Skeletal muscle satellite cell (primary cell): ENCODE data around the gene OXER1.

ENCODE experiments used
- H3K27me3 ChIP-seq: 2 replicates; pipeline ENCODE4 v1.7.0; 2013; ENCODE audit warnings: low read length; ENCODE audit not compliant: control insufficient read depth, insufficient read depth
- H3K36me3 ChIP-seq: 2 replicates; pipeline ENCODE4 v1.7.0; 2013; ENCODE audit warnings: mild to moderate bottlenecking, control low read depth, low read length; ENCODE audit not compliant: insufficient read depth
- H3K4me1 ChIP-seq: 2 replicates; pipeline ENCODE4 v1.7.0; 2013; ENCODE audit warnings: low read length; ENCODE audit not compliant: control insufficient read depth, insufficient read depth
- H3K4me2 ChIP-seq: 2 replicates; pipeline ENCODE4 v1.7.0; 2013; ENCODE audit warnings: mild to moderate bottlenecking, low read length
- H3K4me3 ChIP-seq: 2 replicates; pipeline ENCODE4 v1.7.0; 2013; ENCODE audit warnings: low read length
- H3K9ac ChIP-seq: 2 replicates; pipeline ENCODE4 v1.7.0; 2013; ENCODE audit warnings: mild to moderate bottlenecking, low read depth, low read length, moderate library complexity
- H3K9me3 ChIP-seq: replicated peaks from 2 replicates; pipeline ENCODE4 v1.7.0; 2013; ENCODE audit warnings: mild to moderate bottlenecking, control low read depth, low read length

OXER1 gene

DNA sequence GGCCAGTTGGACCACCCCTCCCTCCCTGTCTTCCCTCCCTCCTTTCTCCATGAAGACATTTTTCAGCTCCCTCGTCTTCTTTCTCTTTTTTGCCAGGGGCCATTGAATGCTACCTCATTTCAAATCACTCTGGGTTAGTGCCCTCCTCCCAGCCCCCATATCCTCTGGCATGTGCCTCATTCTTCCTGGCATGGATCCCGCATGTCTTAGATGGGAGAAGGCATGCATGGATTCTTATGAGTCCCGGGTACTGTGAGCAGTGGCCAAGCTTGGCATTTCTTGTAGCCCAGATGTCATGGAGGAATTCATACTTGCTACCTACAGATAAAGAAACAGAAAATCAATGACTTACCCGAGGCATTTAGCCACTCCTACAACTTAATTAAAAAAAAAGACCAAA is 37.4 kb upstream of the OXER1 start:
- Histone ChIP-seq H3K27me3 (peaks cover 18% of the 10 kb centered on the region), H3K4me2 (no peak overlapping the region), H3K9me3 (no peaks in the 10 kb centered on the region), H3K4me3 (no peak overlapping the region), H3K36me3 (no peaks in the 10 kb centered on the region), H3K4me1 (no peaks in the 10 kb centered on the region), H3K9ac (no peak overlapping the region)

DNA sequence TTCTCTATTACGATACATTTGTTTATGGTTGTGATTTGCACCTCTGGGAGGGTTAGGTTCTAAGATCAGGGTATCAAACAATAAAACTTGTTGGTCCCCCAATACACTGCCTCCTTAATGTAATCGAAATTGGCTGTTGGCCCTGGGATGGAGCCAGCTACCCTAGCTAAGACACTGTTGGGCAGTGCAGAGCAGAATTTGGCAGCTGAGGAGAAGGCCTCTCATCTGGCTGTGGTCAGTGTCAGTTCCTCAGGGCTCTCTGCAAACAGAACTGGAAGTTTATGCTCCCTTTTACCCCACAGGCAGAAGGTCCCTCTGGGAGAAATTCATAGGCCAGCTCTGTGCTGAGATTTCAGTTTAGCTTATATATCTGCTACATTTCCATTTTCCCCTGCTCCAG is 37.0 kb upstream of the OXER1 start:
- Histone ChIP-seq H3K4me3 (no peak overlapping the region), H3K4me1 (peaks cover 3% of the 10 kb centered on the region), H3K9ac (no peak overlapping the region), H3K27me3 (peaks cover 18% of the 10 kb centered on the region), H3K36me3 (no peaks in the 10 kb centered on the region), H3K4me2 (no peak overlapping the region), H3K9me3 (no peaks in the 10 kb centered on the region)

DNA sequence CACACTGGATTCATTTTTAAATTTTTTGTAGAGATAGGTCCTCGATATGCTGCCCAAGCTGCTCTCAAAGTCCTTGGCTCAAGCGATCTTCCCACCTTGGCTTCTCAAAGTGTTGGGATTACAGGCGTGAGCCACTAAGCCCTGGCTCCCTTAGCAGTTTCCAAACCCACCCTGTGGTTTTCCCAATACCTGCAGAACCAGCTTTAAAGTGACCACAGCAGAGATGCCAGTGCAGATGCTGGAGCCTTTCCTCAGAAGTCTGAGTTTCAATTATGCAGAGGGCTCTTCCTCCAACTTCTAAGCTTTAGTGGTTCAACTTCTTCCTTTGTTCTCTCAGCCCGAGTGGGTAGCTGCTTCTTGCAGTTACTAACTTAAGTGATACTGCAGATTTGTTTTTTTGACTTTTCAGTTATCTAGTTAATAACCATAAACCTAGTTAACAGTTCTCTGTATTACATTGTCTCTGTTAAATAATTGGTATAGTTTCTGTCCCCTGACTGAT is 36.6 kb upstream of the OXER1 start:
- H3K4me3 ChIP-seq = no peak overlapping the region
- no peak overlapping the region for H3K9ac ChIP-seq
- H3K4me1 ChIP-seq = peaks cover 6% of the 10 kb centered on the region
- H3K36me3 ChIP-seq = no peaks in the 10 kb centered on the region
- H3K27me3 ChIP-seq = peaks cover 18% of the 10 kb centered on the region
- no peaks in the 10 kb centered on the region for H3K9me3 ChIP-seq
- no peak overlapping the region for H3K4me2 ChIP-seq

DNA sequence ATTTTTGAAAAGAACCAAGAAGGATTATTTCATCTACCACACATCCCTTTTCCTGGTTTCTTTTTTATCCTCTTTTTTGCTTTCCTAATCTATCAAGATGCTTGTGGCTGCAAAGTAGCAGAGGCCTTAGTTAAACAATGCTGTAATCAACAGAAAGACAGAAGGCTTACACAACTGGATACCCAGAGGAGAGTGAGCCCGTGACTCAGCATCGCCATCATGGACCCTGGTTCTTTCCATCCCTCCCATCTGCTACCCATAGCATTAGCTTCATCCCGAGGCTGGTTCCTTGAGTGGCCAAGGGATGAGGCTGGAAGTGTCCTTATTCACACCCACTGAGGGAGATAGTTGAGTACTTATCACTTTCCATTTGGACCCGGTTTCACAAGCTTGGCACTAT is 35.9 kb upstream of the OXER1 start:
- H3K4me1 ChIP-seq = peaks cover 6% of the 10 kb centered on the region
- H3K9me3 ChIP-seq = no peaks in the 10 kb centered on the region
- H3K27me3 ChIP-seq = peaks cover 18% of the 10 kb centered on the region

DNA sequence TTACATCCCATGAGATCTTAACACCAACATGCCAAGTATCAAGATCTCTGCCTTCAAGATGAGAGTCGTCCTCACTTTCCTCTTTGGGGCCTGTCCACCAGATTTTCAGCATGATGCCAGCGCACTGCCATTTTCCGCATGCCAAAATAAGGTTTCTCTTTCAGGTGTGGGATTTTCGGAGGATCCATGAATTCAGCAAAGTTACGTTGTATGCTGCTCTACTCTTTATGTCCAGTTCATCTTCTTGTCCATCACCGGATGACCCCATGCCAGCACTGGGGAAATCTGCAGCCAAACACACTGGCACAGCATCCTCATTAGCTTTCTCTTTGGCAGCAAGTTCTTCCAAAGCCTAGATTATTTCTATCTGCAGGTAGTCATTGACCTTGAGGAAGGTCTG is 33.3 kb upstream of the OXER1 start:
- no peaks in the 10 kb centered on the region for H3K36me3 ChIP-seq
- H3K9me3 ChIP-seq = no peaks in the 10 kb centered on the region
- H3K4me1 ChIP-seq = peaks cover 6% of the 10 kb centered on the region
- H3K4me3 ChIP-seq = no peak overlapping the region
- no peak overlapping the region for H3K9ac ChIP-seq
- peaks cover 22% of the 10 kb centered on the region for H3K27me3 ChIP-seq
- no peak overlapping the region for H3K4me2 ChIP-seq

More for the DNA sequence above, 35.9 kb upstream of the OXER1 start:
- Histone ChIP-seq H3K4me2 (no peak overlapping the region), H3K9ac (no peak overlapping the region), H3K36me3 (no peaks in the 10 kb centered on the region), H3K4me3 (no peak overlapping the region)

DNA sequence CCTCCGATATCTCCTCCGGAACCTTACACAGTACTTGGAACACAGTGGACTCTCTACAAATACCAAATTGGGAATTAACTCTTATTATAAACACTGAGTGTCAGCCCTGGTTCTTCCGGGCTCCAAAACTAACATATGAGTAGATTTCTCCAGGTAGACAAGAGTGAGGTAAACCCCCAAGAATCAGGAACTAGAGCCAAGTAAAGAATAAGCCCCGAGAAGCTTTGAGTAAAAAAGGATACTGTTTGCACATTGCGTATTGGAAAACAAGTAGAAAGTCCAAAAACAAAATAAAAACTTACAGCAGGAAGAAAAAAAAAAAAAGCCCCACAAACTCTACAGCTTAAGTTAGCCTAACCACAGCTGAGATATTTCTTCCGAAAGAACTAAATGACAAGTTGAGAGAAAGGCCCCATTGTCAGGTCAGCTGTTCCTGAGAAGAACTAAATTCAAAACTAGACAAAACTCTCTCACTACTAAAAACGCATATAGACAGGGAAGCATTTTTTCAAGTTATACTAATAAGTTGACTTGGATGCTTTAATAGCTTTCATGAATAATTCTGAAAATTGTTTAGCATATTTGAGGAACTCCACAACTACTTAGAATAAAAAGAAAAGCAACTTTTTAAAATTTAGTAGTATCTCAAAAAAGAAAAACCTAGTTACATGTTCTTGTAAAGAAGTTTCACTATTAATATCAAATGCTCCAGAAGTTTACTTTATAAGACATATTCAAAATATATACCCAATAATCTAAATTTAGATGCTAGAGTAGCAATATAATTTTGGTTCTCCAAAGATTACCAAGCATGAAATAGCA is 32.7 kb upstream of the OXER1 start:
- Histone ChIP-seq H3K27me3 (peaks cover 24% of the 10 kb centered on the region), H3K4me3 (no peak overlapping the region), H3K4me1 (peaks cover 6% of the 10 kb centered on the region), H3K36me3 (no peaks in the 10 kb centered on the region), H3K4me2 (no peak overlapping the region), H3K9ac (no peak overlapping the region), H3K9me3 (no peaks in the 10 kb centered on the region)

DNA sequence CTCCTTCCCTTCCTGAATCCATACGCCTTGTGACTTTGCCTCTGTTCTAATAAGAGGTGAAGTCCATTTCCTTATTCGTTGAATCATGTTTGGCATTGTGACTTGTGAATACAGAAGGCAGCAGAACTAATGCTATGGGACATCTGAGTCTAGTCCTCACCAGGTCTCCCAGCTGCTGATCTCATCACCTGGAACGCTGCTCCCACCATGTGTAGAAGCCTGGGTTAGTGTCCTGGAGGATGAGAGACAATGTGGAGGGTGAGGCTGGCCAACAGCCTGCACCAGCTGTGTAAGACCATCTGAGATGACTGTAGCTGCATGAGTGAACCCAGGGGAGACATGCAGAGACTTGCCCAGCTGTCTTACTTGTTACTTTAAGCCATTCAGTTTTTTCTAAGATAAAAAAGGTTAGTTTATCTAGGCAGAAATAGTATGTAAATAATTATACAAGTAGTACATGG is 31.9 kb upstream of the OXER1 start:
- no peak overlapping the region for H3K4me2 ChIP-seq
- no peaks in the 10 kb centered on the region for H3K36me3 ChIP-seq
- no peak overlapping the region for H3K4me3 ChIP-seq
- no peak overlapping the region for H3K9ac ChIP-seq
- H3K9me3 ChIP-seq = no peaks in the 10 kb centered on the region
- H3K4me1 ChIP-seq = peaks cover 6% of the 10 kb centered on the region
- peaks cover 31% of the 10 kb centered on the region for H3K27me3 ChIP-seq

DNA sequence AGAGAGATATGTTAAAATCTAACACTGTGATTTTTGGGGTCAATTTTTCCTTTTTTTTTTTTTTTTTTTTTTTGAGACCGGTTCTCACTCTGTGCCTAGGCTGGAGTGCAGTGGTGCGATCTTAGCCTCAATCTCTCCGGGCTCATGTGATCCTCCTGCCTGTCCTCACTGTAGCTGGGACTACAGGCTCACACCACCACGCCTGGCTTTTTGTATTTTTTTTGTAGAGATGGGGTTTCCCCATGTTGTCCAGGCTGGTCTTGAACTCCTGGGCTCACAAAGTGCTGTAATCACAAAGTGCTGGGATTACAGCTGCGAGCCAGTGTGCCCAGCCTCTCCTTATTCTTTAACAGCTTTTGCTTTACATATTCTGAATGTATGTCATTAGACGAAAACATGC is 31.3 kb upstream of the OXER1 start:
- Histone ChIP-seq H3K36me3 (no peaks in the 10 kb centered on the region), H3K9ac (no peak overlapping the region), H3K4me1 (peaks cover 6% of the 10 kb centered on the region), H3K4me3 (no peak overlapping the region), H3K4me2 (no peak overlapping the region), H3K9me3 (no peaks in the 10 kb centered on the region), H3K27me3 (peaks cover 31% of the 10 kb centered on the region)

DNA sequence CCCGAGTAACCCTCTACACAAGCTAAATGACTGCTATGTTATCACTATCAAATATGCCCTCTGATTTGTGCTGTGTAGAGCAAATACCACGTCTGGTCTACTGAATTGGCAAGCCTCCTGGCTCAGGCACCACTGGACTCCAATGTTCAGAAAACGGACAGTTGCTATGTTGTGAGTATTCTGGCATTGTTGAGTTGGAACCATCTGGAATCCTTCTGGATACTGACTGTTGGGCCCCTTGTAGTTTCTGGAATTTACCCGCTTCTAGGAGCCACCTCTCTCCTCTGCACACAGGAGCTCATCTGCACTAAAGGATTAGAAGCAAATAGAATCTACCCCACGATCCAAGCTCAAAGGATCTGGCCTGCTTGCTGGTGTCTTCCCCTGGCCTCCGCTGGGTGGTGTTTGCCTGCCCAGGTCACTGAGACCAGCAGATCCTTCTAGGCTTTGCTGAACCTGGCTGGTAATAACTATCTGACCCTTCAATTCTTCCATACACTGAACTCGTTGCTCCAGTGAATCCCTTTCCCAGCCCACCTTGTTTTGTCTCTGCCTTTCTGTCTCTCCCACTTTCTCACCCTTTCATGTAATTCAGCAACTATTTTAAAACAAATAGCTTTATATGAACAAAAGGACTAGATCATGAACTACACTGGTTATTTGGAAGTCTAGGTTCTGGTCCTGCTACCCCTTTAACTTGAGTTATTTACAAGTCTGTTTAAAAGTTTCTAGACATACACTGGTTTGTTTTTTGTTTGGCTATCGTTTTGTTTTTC is 30.5 kb upstream of the OXER1 start:
- Histone ChIP-seq H3K4me2 (no peak overlapping the region), H3K4me3 (no peak overlapping the region), H3K36me3 (no peaks in the 10 kb centered on the region), H3K9ac (no peak overlapping the region), H3K9me3 (no peaks in the 10 kb centered on the region), H3K27me3 (peaks cover 39% of the 10 kb centered on the region), H3K4me1 (peaks cover 6% of the 10 kb centered on the region)

DNA sequence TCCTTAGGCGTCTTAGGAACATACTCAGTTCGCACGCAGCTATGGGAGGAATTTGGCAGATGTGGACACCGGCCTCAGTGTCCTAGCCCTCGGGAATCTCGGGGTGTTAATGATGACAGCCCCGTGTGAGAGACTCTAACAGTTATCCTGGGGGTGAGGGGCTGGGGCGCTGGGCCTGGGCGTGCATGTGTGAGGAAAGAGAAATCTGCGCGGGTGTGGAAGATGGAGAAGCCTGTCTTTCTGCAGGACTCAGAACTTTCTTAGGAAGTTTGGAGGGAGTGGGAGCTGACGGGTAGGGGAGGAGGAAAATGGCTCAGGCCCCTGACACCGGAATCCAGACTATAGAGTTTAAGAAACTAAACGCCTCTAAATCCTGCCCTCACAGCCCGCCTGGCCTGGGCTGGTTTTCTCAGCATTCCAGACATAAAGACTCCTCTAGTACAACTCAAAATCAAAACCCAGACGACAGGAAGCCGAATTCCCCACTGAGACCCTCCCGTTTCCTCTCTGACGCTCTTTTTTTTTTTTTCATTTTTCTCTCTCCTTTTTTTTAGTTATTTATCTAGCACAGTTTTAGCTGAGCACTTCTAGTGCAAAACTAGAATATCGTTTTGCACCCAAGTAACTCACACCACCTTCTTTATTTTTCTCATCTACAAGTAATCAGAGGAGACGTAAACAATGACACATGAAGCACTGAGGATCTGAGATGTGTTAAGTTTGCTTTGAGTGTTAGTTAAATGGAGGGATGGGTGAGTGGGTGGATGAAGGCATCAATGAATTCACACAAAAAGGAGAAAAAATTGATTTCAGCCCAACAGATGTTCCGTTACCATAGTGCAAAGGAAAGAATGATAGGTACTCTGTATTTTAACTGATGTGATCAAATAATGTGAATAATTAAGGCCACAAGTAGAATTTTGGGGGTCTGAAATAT is 29.7 kb upstream of the OXER1 start:
- Histone ChIP-seq H3K27me3 (peaks cover 42% of the 10 kb centered on the region), H3K9me3 (no peaks in the 10 kb centered on the region), H3K4me3 (peak overlapping the region; percentile 61), H3K4me1 (peaks cover 6% of the 10 kb centered on the region), H3K36me3 (no peaks in the 10 kb centered on the region), H3K9ac (no peak overlapping the region), H3K4me2 (peak overlapping the region; percentile 76)
